AG04450 (cell line): Measurements from ENCODE around the gene DNM1. TPM values are rescaled to one million over a fixed set of nuclear protein-coding genes. Genes with fewer than 3 reads are reported as not detected.

ENCODE experiments used
- CTCF ChIA-PET: fragments of 300-600, 350-600 bp; formaldehyde crosslinking; extraction: SDS; loops from one replicate; lab custom pipeline; 2022; ENCODE audit warnings: antibody characterized with exemption, inconsistent platforms; lab: Charles Lee
- POLR2A ChIA-PET: fragments of 350-600 bp; formaldehyde crosslinking; extraction: SDS; loops from one replicate; lab custom pipeline; 2021; ENCODE audit warnings: antibody characterized with exemption, inconsistent platforms; lab: Yijun Ruan, JAX
- DNase-seq: peaks from one replicate; pipeline ENCODE4 v3.0.0-alpha.2; 2011; ENCODE audit warnings: low read depth, low spot score
- H3K27ac ChIP-seq: one replicate; pipeline ENCODE4 v1.5.1; 2012; ENCODE audit warnings: low read depth, low read length, control low read depth
- H3K27me3 ChIP-seq: one replicate; pipeline ENCODE4 v1.6.0; 2012; ENCODE audit warnings: low read length; ENCODE audit not compliant: control insufficient read depth, insufficient read depth
- H3K4me3 ChIP-seq: 2 replicates; pipeline ENCODE4 v1.5.1; 2011; ENCODE audit warnings: mild to moderate bottlenecking, low read depth, low read length, control low read depth
- H3K9me3 ChIP-seq: 2 replicates; pipeline ENCODE4 v1.5.1; 2012; ENCODE audit warnings: low read length; ENCODE audit not compliant: control insufficient read depth, insufficient read depth
- CTCF ChIP-seq: IDR thresholded peaks from 2 replicates; pipeline ENCODE4 v1.5.1; 2011; ENCODE audit warnings: low read depth, low read length, control low read depth, inconsistent platforms
- polyA plus RNA-seq: library from polyadenylated mRNA; depleted of rRNA; stranded (reverse); fragments of >200 nt; gene quantifications from 2 replicates; pipeline ENCODE4 v1.2.3, GENCODE V29; 2011

DNM1 gene
- polyA plus RNA-seq, 1 experiment, result 12.0 TPM

GRCh38 chr9:128296340-128297220, 93.4 kb downstream of the DNM1 start:
- CTCF ChIA-PET, result interaction anchor here (1.6 to 3.1 kb wide), 5 partner anchors 8 to 124 kb away, joined by 5 to 31 read pairs (median 11); partner anchors contain the start of gene CERCAM
- no peak for TF ChIP-seq CTCF
- Histone ChIP-seq H3K27ac (no peak overlapping the region), H3K4me3 (no peak overlapping the region), H3K9me3 (no peaks in the 10 kb centered on the region), H3K27me3 (no peaks in the 10 kb centered on the region)
- POLR2A ChIA-PET, result interaction anchor here (0.8 to 1.8 kb wide), 2 partner anchors 8 to 10 kb away, joined by 4 to 7 read pairs; no protein-coding TSS in a partner anchor
- no peak for DNase-seq

- POLR2A ChIA-PET, result no interaction called here
- CTCF ChIA-PET, result interaction anchor here (1.7 to 3.1 kb wide), 2 partner anchors 44 to 64 kb away, joined by 5 to 31 read pairs; no protein-coding TSS in a partner anchor
- TF ChIP-seq CTCF, result no peak
These were observed 94.1 kb downstream of the DNM1 start for GRCh38 chr9:128297221-128297773.

DNA sequence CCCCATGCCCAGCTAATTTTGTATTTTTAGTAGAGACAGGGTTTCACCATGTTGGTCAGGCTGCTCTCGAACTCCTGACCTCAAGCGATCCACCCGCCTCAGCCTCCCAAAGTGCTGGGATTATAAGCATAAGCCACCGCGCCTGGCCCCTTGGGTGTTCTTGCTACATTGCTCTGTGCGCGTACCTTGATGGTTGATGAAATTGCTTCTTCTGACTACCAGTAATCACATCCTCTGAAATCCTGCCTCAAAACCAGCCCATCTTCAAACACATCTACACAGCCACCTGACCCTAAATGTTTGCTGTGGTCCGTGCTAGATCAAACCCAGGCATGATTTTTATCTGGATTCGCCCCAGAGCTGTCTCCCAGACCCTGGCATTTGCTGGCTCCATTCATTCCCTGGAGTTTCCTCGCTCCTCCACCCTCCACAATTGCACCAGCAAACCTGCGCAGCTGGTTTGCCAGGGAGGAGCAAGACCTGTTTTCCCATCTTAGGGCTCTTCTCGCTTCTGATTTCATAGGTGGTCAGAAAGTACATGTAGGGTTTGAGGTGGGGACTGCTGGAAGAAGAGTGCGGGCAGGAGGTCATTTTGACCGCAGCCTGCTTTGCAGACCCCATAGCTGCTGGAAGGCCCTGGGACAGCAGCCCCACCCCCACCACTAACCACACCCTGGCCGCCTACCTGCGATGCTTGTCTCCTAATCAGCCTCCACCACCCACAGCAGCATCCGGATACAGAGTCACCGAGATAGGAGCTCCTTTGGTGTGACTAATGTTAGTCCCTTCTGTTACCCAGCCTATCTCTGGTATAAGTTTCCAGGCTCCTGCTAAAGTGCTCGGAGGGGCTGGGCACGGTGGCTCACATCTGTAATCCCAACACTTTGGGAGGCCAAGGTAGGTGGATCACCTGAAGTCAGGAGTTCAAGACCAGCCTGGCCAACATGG, 95.6 kb downstream of the DNM1 start:
- POLR2A ChIA-PET, result interaction anchor here (0.6 to 0.8 kb wide), 2 partner anchors 23 to 87 kb away, joined by 3 read pairs; partner anchors contain the start of genes GOLGA2 and SWI5
- H3K27ac ChIP-seq, result no peak overlapping the region
- CTCF ChIA-PET, result interaction anchor here (0.8 kb wide), 1 partner anchor 17 kb away, joined by 3 read pairs; no protein-coding TSS in a partner anchor

More at GRCh38 chr9:128297221-128297773, 94.1 kb downstream of the DNM1 start:
- Histone ChIP-seq H3K4me3 (no peak overlapping the region), H3K27me3 (no peaks in the 10 kb centered on the region), H3K9me3 (no peaks in the 10 kb centered on the region), H3K27ac (peak overlapping the region; percentile 21)
- no peak for DNase-seq

More for the DNA sequence above, 95.6 kb downstream of the DNM1 start:
- no peak for TF ChIP-seq CTCF
- no peaks in the 10 kb centered on the region for H3K9me3 ChIP-seq
- no peaks in the 10 kb centered on the region for H3K27me3 ChIP-seq
- DNase-seq, result no peak
- H3K4me3 ChIP-seq, result no peak overlapping the region
